ENCODE measurements around the gene IQCM.

GRCh38 chr4:149700272-149700671 is 115.4 kb downstream of the IQCM start:
- TF ChIP-seq CTCF (IDR thresholded peaks at IDR 0.05) = no peak
- no peak for TF ChIP-seq POLR2A (IDR thresholded peaks at IDR 0.05)
